ENCODE data around the gene FBN3. TPM values are rescaled to one million over a fixed set of nuclear protein-coding genes. Genes with fewer than 3 reads are reported as not detected.
A peak's percentile ranks its signal among the peaks of the same experiment; 100 is the strongest.

The FBN3 gene
- polyA plus RNA-seq, 1 of the 3 experiments (the other 2 are of a cell fraction): not detected

GRCh38 chr19:8143041-8143440 lies 6.4 kb downstream of the FBN3 start:
- ChIA-PET CTCF (interaction anchor here (1.2 kb wide), 1 partner anchor 140 kb away, joined by 3 read pairs; no protein-coding TSS in a partner anchor), POLR2A (interaction anchor here (0.5 kb wide), 1 partner anchor 13 kb away, joined by 3 read pairs; no protein-coding TSS in a partner anchor)
- Histone ChIP-seq H4K20me1 (ENCODE audit: insufficient read depth) (no peaks in the 10 kb centered on the region), H3K4me1 (ENCODE audit: control insufficient read depth in 1 of 2, insufficient read depth in 2 of 2, low read depth in 1 of 2, low read length in 1 of 2) (no peaks in the 10 kb centered on the region; a peak in 1 of 4 replicates), H3K4me3 (ENCODE audit: low read depth in 2 of 2, low read length in 1 of 2) (no peak overlapping the region), H2AFZ (ENCODE audit: low read depth) (no peak overlapping the region), H3K9me3 (no peaks in the 10 kb centered on the region), H3K27me3 (ENCODE audit: insufficient read depth) (peaks cover 6% of the 10 kb centered on the region; the same call in 1 of the 2 replicates), H3K9me2 (no peaks in the 10 kb centered on the region), H3F3A (replicated peaks; ENCODE audit: insufficient read depth) (no peaks in the 10 kb centered on the region), H3K36me3 (replicated peaks in 1 of 2; ENCODE audit: control insufficient read depth in 1 of 2, insufficient read depth in 2 of 2, low read length in 1 of 2) (no peaks in the 10 kb centered on the region), H3K9ac (no peak overlapping the region), H3K4me2 (no peak overlapping the region), H3K27ac (ENCODE audit: low read depth in 2 of 2, low read length in 1 of 2) (no peak overlapping the region), H3K79me2 (ENCODE audit: insufficient read depth) (no peaks in the 10 kb centered on the region)
- DNase-seq: peak; percentile 41
- no peak for TF ChIP-seq MXI1 (IDR thresholded peaks at IDR 0.05; ENCODE audit: low read depth, low read length)
- TF ChIP-seq CHD2 (IDR thresholded peaks at IDR 0.05; ENCODE audit: low read length, partially characterized antibody): no peak
- 54% methylated on average over 10 of the region's 10 CpGs for WGBS (ENCODE audit: low lambda C conversion rate)

- DNase-seq: no peak
- no peaks in the 10 kb centered on the region for H3K9me2 ChIP-seq
- no peak overlapping the region for H3K4me3 ChIP-seq (ENCODE audit: low read depth in 2 of 2, low read length in 1 of 2)
- WGBS (ENCODE audit: low lambda C conversion rate): 49% methylated on average over 4 of the region's 6 CpGs
- no peaks in the 10 kb centered on the region for H3K36me3 ChIP-seq (replicated peaks in 1 of 2; ENCODE audit: control insufficient read depth in 1 of 2, insufficient read depth in 2 of 2, low read length in 1 of 2)
- no peak overlapping the region for H2AFZ ChIP-seq (ENCODE audit: low read depth)
- no peaks in the 10 kb centered on the region for H3K79me2 ChIP-seq (ENCODE audit: insufficient read depth)
- no peaks in the 10 kb centered on the region for H3F3A ChIP-seq (replicated peaks; ENCODE audit: insufficient read depth)
- no peaks in the 10 kb centered on the region; a peak in 1 of 4 replicates for H3K4me1 ChIP-seq (ENCODE audit: control insufficient read depth in 1 of 2, insufficient read depth in 2 of 2, low read depth in 1 of 2, low read length in 1 of 2)
- no peaks in the 10 kb centered on the region for H3K9me3 ChIP-seq
- POLR2A ChIA-PET: no interaction called here
- no peaks in the 10 kb centered on the region for H4K20me1 ChIP-seq (ENCODE audit: insufficient read depth)
- no peak overlapping the region for H3K9ac ChIP-seq
- CTCF ChIA-PET: interaction anchor here (0.6 to 1.2 kb wide), 3 partner anchors 11 to 140 kb away, joined by 3 read pairs; no protein-coding TSS in a partner anchor
- peaks cover 5% of the 10 kb centered on the region; the same call in 1 of the 2 replicates for H3K27me3 ChIP-seq (ENCODE audit: insufficient read depth)
- no peak overlapping the region for H3K4me2 ChIP-seq
- no peak for TF ChIP-seq USF1 (IDR thresholded peaks at IDR 0.05; ENCODE audit: borderline replicate concordance, low read depth)
- no peak for TF ChIP-seq MEF2A (IDR thresholded peaks at IDR 0.05; ENCODE audit: borderline replicate concordance, low read depth)
- no peak for TF ChIP-seq FOSL2 (IDR thresholded peaks at IDR 0.05; ENCODE audit: borderline replicate concordance, low read depth)
- no peak for TF ChIP-seq GABPA (IDR thresholded peaks at IDR 0.05; ENCODE audit: low read depth)
- TF ChIP-seq SIN3A (IDR thresholded peaks at IDR 0.05; ENCODE audit: borderline replicate concordance, low read depth, low read length): no peak
- TF ChIP-seq RXRA (IDR thresholded peaks at IDR 0.05; ENCODE audit: borderline replicate concordance, low read depth): no peak
- TF ChIP-seq TCF12 (IDR thresholded peaks at IDR 0.05): no peak
- TF ChIP-seq JUND (IDR thresholded peaks at IDR 0.05): no peak
- TF ChIP-seq TEAD4 (IDR thresholded peaks at IDR 0.05; ENCODE audit: borderline replicate concordance, insufficient read depth): no peak
- no peak for TF ChIP-seq MAX (IDR thresholded peaks at IDR 0.05; ENCODE audit: low read depth)
- no peak for TF ChIP-seq USF2 (IDR thresholded peaks at IDR 0.05; ENCODE audit: borderline replicate concordance, low read depth, low read length)
- TF ChIP-seq FOXJ3 (CRISPR knock-in tag; IDR thresholded peaks at IDR 0.05): no peak
- TF ChIP-seq, protein P1, sequence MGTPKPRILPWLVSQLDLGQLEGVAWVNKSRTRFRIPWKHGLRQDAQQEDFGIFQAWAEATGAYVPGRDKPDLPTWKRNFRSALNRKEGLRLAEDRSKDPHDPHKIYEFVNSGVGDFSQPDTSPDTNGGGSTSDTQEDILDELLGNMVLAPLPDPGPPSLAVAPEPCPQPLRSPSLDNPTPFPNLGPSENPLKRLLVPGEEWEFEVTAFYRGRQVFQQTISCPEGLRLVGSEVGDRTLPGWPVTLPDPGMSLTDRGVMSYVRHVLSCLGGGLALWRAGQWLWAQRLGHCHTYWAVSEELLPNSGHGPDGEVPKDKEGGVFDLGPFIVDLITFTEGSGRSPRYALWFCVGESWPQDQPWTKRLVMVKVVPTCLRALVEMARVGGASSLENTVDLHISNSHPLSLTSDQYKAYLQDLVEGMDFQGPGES (IDR thresholded peaks at IDR 0.05; ENCODE audit: low read depth, low read length): no peak
- TF ChIP-seq ELF1 (IDR thresholded peaks at IDR 0.05): no peak
- no peak overlapping the region for H3K27ac ChIP-seq (ENCODE audit: low read depth in 2 of 2, low read length in 1 of 2)
These were observed 6.9 kb downstream of the FBN3 start for GRCh38 chr19:8142513-8142900.
